ENCODE measurements around the gene CCDC148. TPM values are rescaled to one million over a fixed set of nuclear protein-coding genes. Genes with fewer than 3 reads are reported as not detected.

CCDC148 gene
- polyA plus RNA-seq, 3 donors: 0.09 to 0.12 TPM; not detected in 1

DNA sequence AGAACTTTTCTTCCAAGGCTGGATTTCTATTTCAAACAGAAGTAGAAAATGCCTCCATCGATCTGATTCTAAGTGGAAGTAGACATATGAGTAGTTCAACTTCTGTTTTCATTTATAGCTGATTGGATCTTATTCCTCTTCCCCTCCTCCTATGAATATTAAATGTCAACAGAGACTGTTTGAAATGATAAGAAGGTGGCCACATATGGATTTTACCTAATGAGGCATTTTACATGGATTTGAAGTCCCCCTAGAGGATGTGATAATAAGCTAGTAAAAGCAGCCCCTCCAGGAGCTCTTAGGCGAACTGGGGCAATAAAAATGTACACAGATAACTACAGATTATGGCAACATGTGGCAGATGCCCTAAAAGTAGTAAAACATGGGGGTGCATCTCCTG, 283.8 kb downstream of the CCDC148 start:
- H3K27ac ChIP-seq (ENCODE audit: low read depth, low read length): no peak overlapping the region
- WGBS, 3 donors: 38 to 43% (median 39%) methylated on average over 2 of the region's 2 CpGs

DNA sequence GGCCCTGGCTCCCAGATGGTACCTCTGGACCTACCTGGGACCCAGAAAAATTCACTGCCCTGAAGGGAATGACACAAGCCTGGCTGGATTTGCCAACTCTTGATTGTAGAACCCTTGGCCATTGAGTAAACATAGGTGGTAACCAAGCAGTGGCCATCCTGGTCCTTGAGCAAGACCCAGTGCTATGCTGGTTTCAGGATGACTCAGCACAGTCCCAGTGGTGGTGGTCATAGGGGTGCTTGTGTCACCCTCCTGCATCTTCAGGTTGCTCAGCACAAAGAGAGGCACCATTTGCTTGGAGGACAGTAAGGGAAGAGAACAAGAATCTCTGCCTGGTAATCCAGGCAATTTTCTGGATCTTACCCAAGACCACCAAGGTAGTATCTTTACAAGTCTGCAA, 302.0 kb downstream of the CCDC148 start:
- no peak overlapping the region for H3K27ac ChIP-seq (ENCODE audit: low read depth, low read length)

DNA sequence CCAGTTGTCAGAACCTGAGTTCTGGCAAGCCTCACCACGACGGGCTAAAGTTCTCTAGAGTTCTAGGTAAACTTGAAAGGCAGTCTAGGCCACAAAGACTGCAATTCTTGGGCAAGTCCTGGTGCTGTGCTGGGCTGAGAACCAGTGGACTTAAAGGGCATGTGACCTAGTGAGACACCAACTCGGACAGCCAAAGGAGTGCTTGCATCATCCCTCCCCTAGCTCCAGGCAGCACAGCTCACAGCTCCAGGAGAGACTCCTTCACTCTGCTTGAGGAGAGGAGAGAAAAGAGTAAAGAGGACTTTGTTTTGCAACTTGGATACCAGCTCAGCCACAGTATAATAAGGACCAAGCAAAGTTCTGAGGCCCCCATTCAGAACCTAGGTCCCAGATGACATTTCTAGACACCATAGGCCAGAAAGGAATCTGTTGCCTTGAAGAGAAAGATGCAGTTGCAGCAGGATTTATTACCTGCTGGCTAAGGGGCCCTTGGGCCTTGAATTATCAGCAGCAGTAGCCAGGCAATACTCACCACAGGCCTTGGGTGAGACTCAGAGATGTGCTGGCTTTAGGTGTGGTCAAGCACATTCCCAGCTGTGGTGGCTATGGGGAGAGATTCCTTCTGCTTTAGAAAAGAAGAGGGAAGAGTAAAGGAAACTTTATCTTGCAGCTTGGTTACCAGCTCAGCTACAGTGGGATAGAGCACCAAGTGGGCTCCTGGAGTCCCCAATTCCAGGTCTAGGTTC, 303.1 kb downstream of the CCDC148 start:
- WGBS, 3 donors: 74 to 87% (median 81%) methylated on average over 3 of the region's 3 CpGs
- H3K27ac ChIP-seq (ENCODE audit: low read depth, low read length): no peak overlapping the region

DNA sequence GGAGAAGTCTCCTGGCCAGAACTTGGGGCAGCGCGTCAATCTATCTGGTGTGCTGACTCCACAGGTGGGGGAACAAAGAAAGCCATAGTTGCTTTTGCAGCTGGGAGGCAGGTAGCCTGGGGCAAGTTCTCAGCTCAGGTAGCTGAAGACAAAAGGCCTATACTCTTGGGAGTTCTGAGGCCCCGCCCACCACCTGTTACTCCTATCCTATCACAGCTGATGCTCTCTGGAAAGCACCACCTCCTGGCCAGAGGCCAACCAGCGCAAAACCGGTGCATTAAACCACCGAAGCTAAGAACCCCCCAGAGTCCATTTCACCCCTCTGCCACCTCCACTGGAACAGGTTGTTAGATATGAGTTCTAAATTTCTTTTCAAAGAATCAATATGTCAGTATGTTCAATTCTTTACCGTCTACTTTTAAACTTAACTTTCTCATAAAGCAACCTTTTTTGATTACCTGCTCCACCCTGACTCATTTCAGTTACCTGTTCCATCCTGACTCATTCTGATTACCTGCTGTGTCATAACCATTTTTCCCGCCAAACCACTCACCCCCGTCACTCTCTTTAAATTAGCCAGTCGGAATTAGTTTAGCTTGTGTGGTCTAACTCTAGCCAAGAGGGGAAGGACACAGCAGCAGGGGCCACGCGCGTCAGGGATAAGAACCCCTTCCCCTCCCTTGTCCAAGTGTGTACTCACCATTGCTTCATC, 311.5 kb downstream of the CCDC148 start:
- WGBS, 3 donors: 91 to 96% (median 96%) methylated on average over 13 of the region's 13 CpGs
- no peak overlapping the region for H3K27ac ChIP-seq (ENCODE audit: low read depth, low read length)

DNA sequence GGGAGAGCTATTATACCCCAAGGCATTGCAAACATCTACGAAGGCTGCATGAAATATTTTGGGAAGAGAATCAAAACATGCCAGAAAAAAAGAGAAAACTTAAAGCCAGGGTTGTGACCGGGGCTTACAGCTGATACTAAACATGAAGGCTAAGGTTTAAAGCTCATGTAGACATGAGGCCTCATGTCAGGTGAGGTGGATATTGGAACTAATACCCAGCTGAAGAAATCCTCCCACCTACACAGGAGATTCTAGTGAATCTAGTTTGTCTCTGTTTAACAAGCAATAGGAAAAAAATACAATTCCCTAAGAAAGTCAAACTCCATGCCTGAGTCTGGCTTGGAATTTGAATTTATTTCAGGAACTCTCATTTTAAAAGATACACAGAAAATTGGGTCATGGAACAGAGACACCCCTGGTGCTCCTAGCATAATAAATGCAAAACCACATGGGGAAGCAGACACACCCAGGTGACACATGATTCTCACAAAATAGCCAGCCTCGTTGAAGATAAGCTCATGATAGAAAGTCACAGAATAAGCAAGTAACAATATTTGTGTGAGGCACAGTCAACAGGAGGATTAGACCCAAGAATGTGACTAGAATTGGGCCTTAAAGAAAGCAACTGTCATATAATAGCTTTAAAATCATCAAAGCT, 312.7 kb downstream of the CCDC148 start:
- H3K27ac ChIP-seq (ENCODE audit: low read depth, low read length): no peak overlapping the region
- 51 to 78% (median 58%) methylated on average over 3 of the region's 3 CpGs for WGBS, 3 donors

DNA sequence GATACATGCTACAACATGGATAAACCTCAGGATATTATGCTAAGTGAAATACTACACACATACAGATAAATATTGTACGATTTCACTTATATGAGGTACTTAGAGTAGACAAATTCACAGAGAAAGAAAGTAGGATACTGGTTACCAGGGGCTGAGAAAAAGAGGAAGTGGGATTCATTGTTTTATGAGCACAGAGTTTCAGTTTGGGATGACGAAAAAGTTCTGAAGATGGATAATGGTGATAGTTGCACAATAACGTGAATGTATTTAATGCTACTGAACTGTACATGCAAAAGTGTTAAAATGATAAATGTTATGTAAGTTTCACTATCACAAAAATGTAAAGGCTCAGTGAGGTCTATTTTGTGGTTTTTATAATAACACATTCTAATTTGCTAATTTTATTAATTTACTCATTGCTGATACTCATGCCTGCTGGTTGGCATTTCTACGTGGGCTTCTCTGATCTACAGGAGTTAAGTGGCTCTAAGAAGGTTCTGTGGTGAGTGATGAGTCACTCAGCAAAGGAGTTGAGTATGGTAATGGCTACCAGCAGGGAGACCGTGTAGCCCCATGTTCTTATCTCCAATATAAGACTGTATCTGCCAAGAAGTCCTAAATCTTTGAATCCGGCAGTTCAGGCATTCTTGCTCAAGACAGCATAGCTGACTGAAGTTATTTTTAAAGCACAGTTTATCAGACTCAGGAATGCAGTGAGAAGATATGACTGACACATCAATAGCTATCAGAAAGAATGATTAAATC, 313.8 kb downstream of the CCDC148 start:
- WGBS, 3 donors: 40 to 73% (median 49%) methylated on average over 6 of the region's 6 CpGs

DNA sequence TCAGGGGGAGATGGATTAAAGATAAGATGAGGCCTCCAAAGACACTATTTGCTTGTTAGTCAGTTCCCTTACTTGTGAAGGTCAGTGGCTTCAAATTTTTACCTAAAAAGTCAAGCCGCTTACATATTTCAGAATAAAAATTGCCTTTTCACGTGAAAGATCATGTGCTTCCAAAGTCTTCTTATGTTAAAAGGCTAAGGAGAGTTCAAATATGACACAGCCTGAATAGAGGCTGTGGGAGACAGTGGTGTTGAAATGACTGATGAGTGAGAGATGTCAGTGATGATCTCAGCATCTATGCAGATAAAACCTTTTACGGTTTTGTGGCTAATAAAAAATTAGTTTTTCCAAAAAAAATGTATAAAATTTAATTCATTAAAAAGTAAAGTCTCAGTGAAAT, 314.4 kb downstream of the CCDC148 start:
- H3K27ac ChIP-seq (ENCODE audit: low read depth, low read length): no peak overlapping the region
- WGBS, 3 donors: 84 to 88% (median 88%) methylated on average over 3 of the region's 3 CpGs

More for the DNA sequence above, 313.8 kb downstream of the CCDC148 start:
- no peak overlapping the region for H3K27ac ChIP-seq (ENCODE audit: low read depth, low read length)

DNA sequence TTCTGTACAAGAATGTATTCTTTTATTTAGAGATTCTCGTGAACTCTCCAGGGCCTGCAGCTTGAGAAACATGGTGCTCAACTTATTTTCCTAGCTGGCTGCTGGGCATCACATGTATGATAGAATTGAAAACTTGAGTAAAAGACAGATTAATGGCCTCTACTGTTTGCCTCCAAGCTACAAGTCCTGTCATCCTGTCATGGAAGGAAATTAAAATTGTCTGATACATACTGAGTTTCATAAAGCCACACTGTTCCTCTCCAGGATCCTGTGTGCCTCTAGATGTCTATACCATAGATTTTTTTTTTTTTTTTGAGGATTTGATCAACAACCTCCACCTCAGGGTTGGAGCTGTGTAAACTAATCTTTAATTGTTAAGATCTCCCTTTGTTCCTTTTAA, 316.4 kb downstream of the CCDC148 start:
- WGBS, 3 donors: 92 to 100% (median 100%) methylated on average over 1 of the region's 1 CpG
- H3K27ac ChIP-seq (ENCODE audit: low read depth, low read length): no peak overlapping the region

DNA sequence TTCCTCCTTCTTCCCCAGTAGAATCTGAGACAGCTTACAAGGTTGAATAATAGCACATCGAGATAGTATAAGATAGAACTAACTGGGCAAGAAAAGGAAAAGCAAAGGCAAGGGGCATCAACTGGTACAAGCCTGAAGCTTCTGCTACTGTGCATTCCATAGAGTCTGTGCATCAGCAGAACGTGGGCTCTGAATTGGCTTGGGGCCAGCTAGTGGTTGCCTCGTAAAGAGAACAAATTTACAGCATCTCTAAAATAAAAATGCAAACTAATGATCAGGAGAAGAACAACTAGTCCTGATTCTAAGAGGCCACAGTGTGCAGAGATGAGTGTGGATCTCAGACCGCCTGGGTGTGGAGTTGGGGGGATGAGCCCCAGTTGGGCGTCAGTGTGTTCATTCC, 318.3 kb downstream of the CCDC148 start:
- no peak overlapping the region for H3K27ac ChIP-seq (ENCODE audit: low read depth, low read length)
- 52 to 56% (median 53%) methylated on average over 5 of the region's 5 CpGs for WGBS, 3 donors

DNA sequence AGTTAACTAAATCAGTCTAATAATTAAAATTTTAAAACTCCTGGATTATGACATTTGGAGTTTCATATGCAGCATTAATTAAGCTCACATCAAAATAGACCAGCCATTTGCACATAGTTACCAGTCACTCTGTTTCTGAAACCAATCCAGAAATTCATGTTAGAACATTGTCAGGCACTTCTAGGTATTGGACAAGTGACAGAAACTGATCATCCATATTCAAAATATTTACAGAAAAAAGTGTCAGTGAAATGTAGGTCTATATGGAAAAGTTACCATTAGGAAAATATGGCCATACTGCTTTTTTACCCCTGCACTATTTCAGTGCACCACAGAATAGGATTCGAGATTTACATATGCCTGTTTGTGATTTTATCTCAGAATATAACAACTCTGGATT, 321.5 kb downstream of the CCDC148 start:
- no peak overlapping the region for H3K27ac ChIP-seq (ENCODE audit: low read depth, low read length)
- WGBS, 3 donors: 93 to 95% (median 93%) methylated on average over 1 of the region's 1 CpG

DNA sequence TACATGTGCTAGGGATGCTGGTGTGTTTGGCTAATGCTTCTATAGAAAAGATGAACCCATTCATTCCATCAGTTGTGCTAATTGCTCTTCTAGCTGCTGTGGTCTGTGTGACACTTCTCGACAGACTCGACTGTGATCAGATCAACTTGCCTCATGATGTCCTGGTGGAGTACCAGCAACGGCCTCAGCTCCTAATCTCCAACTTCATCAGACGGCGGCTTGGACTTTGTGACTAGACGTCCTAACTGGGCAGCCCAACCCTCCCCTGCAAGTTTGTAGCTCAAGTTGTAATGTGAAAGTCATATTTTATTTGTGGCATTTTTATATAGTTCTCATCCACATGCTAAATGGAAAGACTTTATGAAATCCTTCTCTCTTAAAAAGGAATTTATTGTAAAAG, 321.9 kb downstream of the CCDC148 start:
- no peak overlapping the region for H3K27ac ChIP-seq (ENCODE audit: low read depth, low read length)
- WGBS, 3 donors: 66 to 92% (median 88%) methylated on average over 6 of the region's 6 CpGs

DNA sequence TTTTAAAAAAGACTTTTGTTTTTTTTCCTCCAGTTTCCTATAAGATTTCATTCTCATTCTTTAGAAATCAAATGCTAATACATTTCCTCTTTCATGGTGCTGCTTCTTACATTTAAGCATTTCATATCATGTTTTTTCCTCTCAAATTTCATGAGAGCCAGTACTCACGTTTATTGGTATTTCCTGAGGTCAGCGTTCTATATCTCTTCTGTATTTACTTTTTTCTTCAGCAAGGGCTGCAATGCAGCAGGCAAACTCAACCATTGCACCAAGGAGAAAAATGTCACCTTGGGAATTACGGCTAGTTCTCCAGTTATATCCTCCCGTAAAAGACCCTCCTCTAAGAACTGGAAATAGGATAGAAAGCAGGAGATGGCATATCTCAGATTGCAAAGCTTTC, 322.5 kb downstream of the CCDC148 start:
- 28 to 69% (median 64%) methylated on average over 4 of the region's 4 CpGs for WGBS, 3 donors

DNA sequence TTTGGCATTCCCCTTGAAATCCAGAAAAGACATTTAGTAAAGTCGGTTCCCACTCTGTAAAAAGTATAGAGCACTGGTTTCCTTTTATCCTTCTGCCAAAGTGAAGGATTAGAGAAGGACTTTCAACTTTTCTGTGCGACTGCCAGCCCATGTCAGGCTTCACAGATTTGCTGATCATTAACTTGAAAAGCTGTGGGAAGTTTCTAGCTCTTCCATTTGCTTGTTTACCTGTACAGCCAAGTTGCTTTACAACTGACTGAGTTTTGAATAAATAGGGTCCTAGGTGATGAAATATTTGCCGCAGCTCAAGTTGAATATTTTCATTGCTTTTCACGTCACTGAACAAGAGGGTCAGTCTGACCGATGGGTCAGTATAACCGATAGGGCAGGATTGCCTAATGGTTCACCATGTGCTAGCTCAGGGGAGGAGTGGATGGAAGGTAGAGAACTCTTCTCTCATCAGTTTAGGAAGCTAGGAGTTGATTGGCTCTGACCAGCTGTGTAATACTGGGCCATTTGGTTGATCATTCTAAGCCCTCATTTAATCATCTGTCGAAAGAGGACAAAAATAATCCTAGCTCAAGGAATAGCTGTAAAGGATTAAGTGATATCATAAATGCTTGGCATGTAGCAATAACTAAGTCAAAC, 324.5 kb downstream of the CCDC148 start:
- WGBS, 3 donors: 41 to 93% (median 88%) methylated on average over 7 of the region's 7 CpGs
- no peak overlapping the region for H3K27ac ChIP-seq (ENCODE audit: low read depth, low read length)

More for the DNA sequence above, 322.5 kb downstream of the CCDC148 start:
- no peak overlapping the region for H3K27ac ChIP-seq (ENCODE audit: low read depth, low read length)

DNA sequence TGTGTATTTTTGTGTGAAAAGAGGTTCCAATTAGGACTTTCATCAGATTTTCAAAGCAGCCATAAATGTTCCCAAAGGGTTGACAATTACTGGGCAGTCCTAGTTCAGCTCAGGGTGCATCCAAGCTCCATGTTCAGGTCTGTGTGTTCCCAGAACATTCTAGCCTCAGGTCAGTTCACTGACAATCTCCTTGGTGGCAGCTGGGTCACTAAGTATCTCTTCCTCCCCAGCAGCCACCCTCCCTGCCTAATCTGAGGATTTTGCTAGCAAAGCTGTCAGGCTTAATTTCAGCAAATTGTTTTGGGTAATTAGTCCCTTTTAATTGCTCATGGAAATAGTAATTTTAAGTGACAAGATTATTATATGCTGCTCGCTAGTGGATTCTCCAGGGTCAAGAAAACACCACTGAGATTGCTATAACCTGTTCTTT, 325.1 kb downstream of the CCDC148 start:
- H3K27ac ChIP-seq (ENCODE audit: low read depth, low read length): no peak overlapping the region
- 45 to 95% (median 92%) methylated on average over 1 of the region's 1 CpG for WGBS, 3 donors

DNA sequence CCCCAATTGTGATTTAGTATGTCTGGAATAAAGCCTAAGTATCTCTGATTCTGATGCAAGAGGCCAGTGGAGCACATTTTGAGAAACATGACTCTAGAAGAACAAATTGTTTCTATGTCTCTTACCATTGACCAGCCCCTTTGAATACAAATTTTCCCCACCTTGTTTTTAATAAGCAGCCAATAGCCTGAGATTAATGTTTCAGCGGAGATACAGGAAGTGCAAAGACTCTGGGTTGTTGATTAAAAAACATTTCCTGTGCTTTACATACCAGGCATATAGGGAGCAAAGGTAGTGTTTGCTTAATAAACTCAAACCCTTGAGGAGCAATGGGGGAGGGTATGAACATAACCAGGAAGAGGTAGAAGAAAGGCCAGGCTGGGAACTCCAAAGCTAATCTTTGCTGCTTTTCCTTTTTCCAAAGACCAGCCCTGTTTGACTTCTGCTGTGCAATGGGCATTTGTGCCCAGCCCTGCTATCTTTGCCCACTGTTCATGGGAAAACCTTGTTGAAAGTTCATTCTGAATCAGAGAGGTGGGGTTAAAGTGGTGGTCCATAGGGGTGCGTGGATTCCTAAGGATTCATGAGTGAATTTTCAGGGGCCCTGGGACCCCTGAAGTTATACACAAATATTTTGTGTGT, 325.6 kb downstream of the CCDC148 start:
- WGBS, 3 donors: 49 to 72% (median 69%) methylated on average over 2 of the region's 2 CpGs
- no peak overlapping the region for H3K27ac ChIP-seq (ENCODE audit: low read depth, low read length)

DNA sequence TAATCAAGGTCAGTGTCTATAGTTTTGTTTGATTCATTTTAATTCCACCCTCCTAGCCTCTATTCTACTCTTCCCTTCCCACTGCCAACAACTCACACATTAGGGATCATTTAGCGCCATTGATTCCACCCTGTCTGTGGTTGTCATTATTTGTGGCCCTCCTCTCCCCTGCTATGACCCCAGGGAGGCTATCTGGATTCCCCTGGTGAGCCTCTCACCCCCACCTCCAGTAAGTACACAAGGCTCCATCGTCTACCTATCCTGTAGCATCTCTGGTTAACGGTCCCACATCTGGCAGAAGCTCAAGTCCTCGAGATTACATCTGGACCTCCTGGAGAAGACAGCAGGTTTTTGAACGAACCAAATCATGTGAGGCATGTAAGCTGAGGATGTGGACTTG, 327.5 kb downstream of the CCDC148 start:
- 49 to 90% (median 86%) methylated on average over 5 of the region's 5 CpGs for WGBS, 3 donors
- H3K27ac ChIP-seq (ENCODE audit: low read depth, low read length): no peak overlapping the region

DNA sequence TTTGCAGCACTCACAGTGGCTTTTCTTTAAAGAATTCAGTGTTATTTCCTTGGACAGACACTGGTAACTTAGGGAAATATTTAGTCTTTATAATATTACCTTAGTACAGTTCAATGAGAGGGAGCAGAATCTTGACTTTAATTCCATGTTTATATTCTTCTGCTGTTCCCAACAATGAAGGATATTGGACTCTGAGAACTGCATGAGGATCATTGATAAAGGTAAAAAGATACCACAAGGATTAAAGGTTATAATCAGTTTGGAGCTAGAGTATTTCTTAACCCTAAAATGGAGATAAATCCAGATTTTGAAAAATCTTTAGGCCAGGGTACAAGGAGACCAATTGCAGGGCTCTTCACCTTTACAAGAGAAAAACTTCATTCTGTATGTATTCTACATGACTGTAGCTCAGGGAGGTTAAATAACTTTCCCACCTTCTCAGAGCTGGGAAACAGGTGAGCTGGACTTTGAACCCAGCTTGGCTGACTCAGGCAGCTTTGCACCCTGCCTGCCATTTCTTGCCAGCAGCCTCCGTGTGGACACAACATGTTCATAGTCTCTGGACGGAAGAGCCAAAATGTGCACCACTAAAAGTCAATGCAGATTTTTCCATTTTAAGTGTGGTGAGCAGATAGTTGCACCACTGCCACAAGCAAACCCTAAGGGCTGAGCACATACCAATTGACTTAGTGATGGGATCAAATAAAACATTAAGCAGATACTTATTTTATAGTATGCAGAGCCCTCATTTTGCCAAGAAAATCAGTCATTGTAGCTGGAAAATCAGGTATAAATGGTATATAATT, 328.2 kb downstream of the CCDC148 start:
- no peak overlapping the region for H3K27ac ChIP-seq (ENCODE audit: low read depth, low read length)
- WGBS, 3 donors: 13 to 90% (median 84%) methylated on average over 2 of the region's 2 CpGs
